ENCODE data around the gene VAV2.

Gene VAV2

GRCh38 chr9:133845440-133845839, 146.7 kb downstream of the VAV2 start:
- ATAC-seq (ENCODE audit: low read depth) = 0 out of 3 replicates have a peak, but pooled peaks have one; percentile 19
- no peaks in the 10 kb centered on the region for H3K4me1 ChIP-seq (ENCODE audit: insufficient read depth, poor library complexity, severe bottlenecking)

GRCh38 chr9:133844881-133845410, 147.2 kb downstream of the VAV2 start:
- H3K4me1 ChIP-seq (ENCODE audit: insufficient read depth, poor library complexity, severe bottlenecking) = no peaks in the 10 kb centered on the region
- ATAC-seq (ENCODE audit: low read depth) (no peak), DNase-seq (ENCODE audit: low spot score) (no peak)
- TF ChIP-seq CTCF (IDR thresholded peaks at IDR 0.05; ENCODE audit: poor library complexity, severe bottlenecking) = no peak
- H3K9me3 ChIP-seq (ENCODE audit: severe bottlenecking) = no peaks in the 10 kb centered on the region
- H3K27ac ChIP-seq (ENCODE audit: poor library complexity, severe bottlenecking) = no peak overlapping the region
- no peak overlapping the region for H3K4me3 ChIP-seq (ENCODE audit: severe bottlenecking)
- H3K36me3 ChIP-seq (ENCODE audit: low read depth) = peaks cover 4% of the 10 kb centered on the region; the same call in 1 of the 2 replicates
- no peaks in the 10 kb centered on the region for H3K27me3 ChIP-seq (ENCODE audit: insufficient read depth, poor library complexity, severe bottlenecking)

More at GRCh38 chr9:133845440-133845839, 146.7 kb downstream of the VAV2 start:
- peaks cover 4% of the 10 kb centered on the region; the same call in 1 of the 2 replicates for H3K36me3 ChIP-seq (ENCODE audit: low read depth)
- no peaks in the 10 kb centered on the region for H3K9me3 ChIP-seq (ENCODE audit: severe bottlenecking)
- no peaks in the 10 kb centered on the region for H3K27me3 ChIP-seq (ENCODE audit: insufficient read depth, poor library complexity, severe bottlenecking)
- TF ChIP-seq CTCF (IDR thresholded peaks at IDR 0.05; ENCODE audit: poor library complexity, severe bottlenecking) = no peak
- no peak overlapping the region for H3K4me3 ChIP-seq (ENCODE audit: severe bottlenecking)
- no peak overlapping the region for H3K27ac ChIP-seq (ENCODE audit: poor library complexity, severe bottlenecking)
- DNase-seq (ENCODE audit: low spot score) = no peak

- Histone ChIP-seq H3K4me1 (ENCODE audit: insufficient read depth, poor library complexity, severe bottlenecking) (no peaks in the 10 kb centered on the region), H3K9me3 (ENCODE audit: severe bottlenecking) (no peaks in the 10 kb centered on the region), H3K36me3 (ENCODE audit: low read depth) (peaks cover 4% of the 10 kb centered on the region; the same call in 1 of the 2 replicates), H3K4me3 (ENCODE audit: severe bottlenecking) (no peak overlapping the region), H3K27me3 (ENCODE audit: insufficient read depth, poor library complexity, severe bottlenecking) (no peaks in the 10 kb centered on the region), H3K27ac (ENCODE audit: poor library complexity, severe bottlenecking) (no peak overlapping the region)
- no peak for TF ChIP-seq CTCF (IDR thresholded peaks at IDR 0.05; ENCODE audit: poor library complexity, severe bottlenecking)
- DNase-seq (ENCODE audit: low spot score) = no peak
- ATAC-seq (ENCODE audit: low read depth) = no peak
Measured at GRCh38 chr9:133844398-133844784, 147.7 kb downstream of the VAV2 start.

GRCh38 chr9:133843751-133844397, 148.2 kb downstream of the VAV2 start:
- H3K27me3 ChIP-seq (ENCODE audit: insufficient read depth, poor library complexity, severe bottlenecking) = no peaks in the 10 kb centered on the region
- DNase-seq (ENCODE audit: low spot score) (no peak), ATAC-seq (ENCODE audit: low read depth) (no peak)
- H3K36me3 ChIP-seq (ENCODE audit: low read depth) = peaks cover 4% of the 10 kb centered on the region; the same call in 1 of the 2 replicates
- H3K9me3 ChIP-seq (ENCODE audit: severe bottlenecking) = no peaks in the 10 kb centered on the region
- no peak for TF ChIP-seq CTCF (IDR thresholded peaks at IDR 0.05; ENCODE audit: poor library complexity, severe bottlenecking)
- H3K27ac ChIP-seq (ENCODE audit: poor library complexity, severe bottlenecking) = no peak overlapping the region
- H3K4me1 ChIP-seq (ENCODE audit: insufficient read depth, poor library complexity, severe bottlenecking) = no peaks in the 10 kb centered on the region
- H3K4me3 ChIP-seq (ENCODE audit: severe bottlenecking) = no peak overlapping the region

GRCh38 chr9:133843250-133843649, 148.9 kb downstream of the VAV2 start:
- no peak for TF ChIP-seq CTCF (IDR thresholded peaks at IDR 0.05; ENCODE audit: poor library complexity, severe bottlenecking)

More at GRCh38 chr9:133843250-133843649, 148.9 kb downstream of the VAV2 start:
- no peak for DNase-seq (ENCODE audit: low spot score)
- ATAC-seq (ENCODE audit: low read depth) = no peak
- Histone ChIP-seq H3K4me3 (ENCODE audit: severe bottlenecking) (no peak overlapping the region), H3K36me3 (ENCODE audit: low read depth) (peaks cover 4% of the 10 kb centered on the region; the same call in 1 of the 2 replicates), H3K4me1 (ENCODE audit: insufficient read depth, poor library complexity, severe bottlenecking) (no peaks in the 10 kb centered on the region), H3K9me3 (ENCODE audit: severe bottlenecking) (no peaks in the 10 kb centered on the region), H3K27ac (ENCODE audit: poor library complexity, severe bottlenecking) (no peak overlapping the region), H3K27me3 (ENCODE audit: insufficient read depth, poor library complexity, severe bottlenecking) (no peaks in the 10 kb centered on the region)
